ENCODE measurements around the gene USF3. TPM values are rescaled to one million over a fixed set of nuclear protein-coding genes. Genes with fewer than 3 reads are reported as not detected.

USF3 gene
- total RNA-seq, 2 donors from 2014 or later = 22.2 to 25.3 TPM

- Histone ChIP-seq H3K4me3 (no peak overlapping the region), H3K9me3 (no peaks in the 10 kb centered on the region), H3K4me1 (replicated peaks) (no peaks in the 10 kb centered on the region), H3K27me3 (replicated peaks; ENCODE audit: insufficient read depth) (no peaks in the 10 kb centered on the region), H3K27ac (no peak overlapping the region), H3K36me3 (no peaks in the 10 kb centered on the region)
- no peak for DNase-seq (ENCODE audit: low spot score)
- WGBS = 51% methylated on average over 1 of the region's 1 CpG
- no peak for TF ChIP-seq POLR2AphosphoS5 (IDR thresholded peaks at IDR 0.05)
- TF ChIP-seq CTCF (IDR thresholded peaks at IDR 0.05) = no peak
- TF ChIP-seq POLR2A (IDR thresholded peaks at IDR 0.05) = no peak
- intact Hi-C loops (cut with DNase I) = loop anchor here (10.0 kb wide), 2 partner anchors 227 to 313 kb away; partner anchors contain the start of genes CCDC191, QTRT2 and SPICE1
Measured at GRCh38 chr3:113741620-113742019, 45.2 kb upstream of the USF3 start.

- TF ChIP-seq POLR2AphosphoS5 (IDR thresholded peaks at IDR 0.05) = no peak
- TF ChIP-seq POLR2A (IDR thresholded peaks at IDR 0.05) = no peak
- TF ChIP-seq CTCF (IDR thresholded peaks at IDR 0.05) = no peak
- DNase-seq (ENCODE audit: low spot score) = no peak
- 53% methylated on average over 5 of the region's 5 CpGs for WGBS
- Histone ChIP-seq H3K9me3 (no peaks in the 10 kb centered on the region), H3K4me1 (replicated peaks) (peaks cover 2% of the 10 kb centered on the region), H3K36me3 (no peaks in the 10 kb centered on the region), H3K27ac (no peak overlapping the region), H3K27me3 (replicated peaks; ENCODE audit: insufficient read depth) (no peaks in the 10 kb centered on the region), H3K4me3 (no peak overlapping the region)
- intact Hi-C loops (cut with DNase I) = loop anchor here (10.0 kb wide), 2 partner anchors 226 to 314 kb away; partner anchors contain the start of genes CCDC191, QTRT2 and SPICE1
Measured at GRCh38 chr3:113741086-113741485, 44.6 kb upstream of the USF3 start.

- peak; percentile 4 for DNase-seq (ENCODE audit: low spot score)
- 13% methylated on average over 3 of the region's 3 CpGs for WGBS
- no peaks in the 10 kb centered on the region for H3K9me3 ChIP-seq
- peaks cover 3% of the 10 kb centered on the region for H3K4me1 ChIP-seq (replicated peaks)
- intact Hi-C loops (cut with DNase I) = loop anchor here (10.0 kb wide), 2 partner anchors 98 to 112 kb away; partner anchors contain the start of gene GRAMD1C
- H3K27ac ChIP-seq = no peak overlapping the region
- no peaks in the 10 kb centered on the region for H3K36me3 ChIP-seq
- no peaks in the 10 kb centered on the region for H3K27me3 ChIP-seq (replicated peaks; ENCODE audit: insufficient read depth)
- TF ChIP-seq POLR2AphosphoS5 (IDR thresholded peaks at IDR 0.05) (no peak), CTCF (IDR thresholded peaks at IDR 0.05) (peak; percentile 17 to 80 (median 70)), POLR2A (IDR thresholded peaks at IDR 0.05) (no peak)
- no peak overlapping the region for H3K4me3 ChIP-seq
Measured at GRCh38 chr3:113736548-113737089, 40.2 kb upstream of the USF3 start.

GRCh38 chr3:113731694-113732093, 35.3 kb upstream of the USF3 start:
- Histone ChIP-seq H3K27me3 (replicated peaks; ENCODE audit: insufficient read depth) (no peaks in the 10 kb centered on the region), H3K36me3 (no peaks in the 10 kb centered on the region), H3K9me3 (no peaks in the 10 kb centered on the region), H3K4me1 (replicated peaks) (peaks cover 3% of the 10 kb centered on the region), H3K4me3 (no peak overlapping the region), H3K27ac (no peak overlapping the region)
- no peak for DNase-seq (ENCODE audit: low spot score)
- 65% methylated on average over 4 of the region's 4 CpGs for WGBS
- intact Hi-C loops (cut with DNase I) = loop anchor here (10.0 kb wide), 2 partner anchors 103 to 107 kb away; partner anchors contain the start of gene GRAMD1C
- TF ChIP-seq POLR2AphosphoS5 (IDR thresholded peaks at IDR 0.05) (no peak), POLR2A (IDR thresholded peaks at IDR 0.05) (no peak), CTCF (IDR thresholded peaks at IDR 0.05) (no peak)

GRCh38 chr3:113730550-113730949, 34.1 kb upstream of the USF3 start:
- Histone ChIP-seq H3K9me3 (no peaks in the 10 kb centered on the region), H3K4me3 (no peak overlapping the region), H3K36me3 (no peaks in the 10 kb centered on the region), H3K27me3 (replicated peaks; ENCODE audit: insufficient read depth) (no peaks in the 10 kb centered on the region), H3K27ac (no peak overlapping the region), H3K4me1 (replicated peaks) (no peaks in the 10 kb centered on the region)
- intact Hi-C loops (cut with DNase I) = loop anchor here (10.0 kb wide), 2 partner anchors 104 to 106 kb away; partner anchors contain the start of gene GRAMD1C
- no peak for DNase-seq (ENCODE audit: low spot score)
- WGBS = 85% methylated on average over 1 of the region's 1 CpG
- TF ChIP-seq POLR2AphosphoS5 (IDR thresholded peaks at IDR 0.05) (no peak), POLR2A (IDR thresholded peaks at IDR 0.05) (no peak), CTCF (IDR thresholded peaks at IDR 0.05) (no peak)
